GM19324 (cell line): ENCODE results near the gene PRIMA1.

ENCODE experiments used
- ATAC-seq: cut with Tn5 transposase; IDR thresholded peaks from one replicate; pipeline ENCODE4 v1.9.1; 2021; ENCODE audit warnings: mild to moderate bottlenecking, moderate library complexity; ENCODE audit not compliant: unreplicated experiment, low FRiP score

The PRIMA1 gene

GRCh38 chr14:93764211-93764659, 24.1 kb downstream of the PRIMA1 start:
- ATAC-seq = no peak

- ATAC-seq = no peak
Measured at GRCh38 chr14:93759719-93760307, 28.5 kb downstream of the PRIMA1 start.

GRCh38 chr14:93757206-93757605, 31.1 kb downstream of the PRIMA1 start:
- no peak for ATAC-seq

- no peak for ATAC-seq
Measured at GRCh38 chr14:93753647-93754046, 34.6 kb downstream of the PRIMA1 start.

- ATAC-seq = no peak
Measured at GRCh38 chr14:93752980-93753561, 35.2 kb downstream of the PRIMA1 start.

GRCh38 chr14:93751946-93752655, 36.2 kb downstream of the PRIMA1 start:
- no peak for ATAC-seq

GRCh38 chr14:93749076-93749420, 39.2 kb downstream of the PRIMA1 start:
- ATAC-seq = no peak

- no peak for ATAC-seq
Measured at GRCh38 chr14:93748208-93749075, 39.8 kb downstream of the PRIMA1 start.

- no peak for ATAC-seq
Measured at GRCh38 chr14:93747560-93747959, 40.7 kb downstream of the PRIMA1 start.

GRCh38 chr14:93747102-93747501, 41.2 kb downstream of the PRIMA1 start:
- ATAC-seq = no peak

- ATAC-seq = no peak
Measured at GRCh38 chr14:93745603-93746273, 42.5 kb downstream of the PRIMA1 start.

GRCh38 chr14:93744876-93745275, 43.4 kb downstream of the PRIMA1 start:
- ATAC-seq = no peak

- ATAC-seq = no peak
Measured at GRCh38 chr14:93744176-93744575, 44.1 kb downstream of the PRIMA1 start.

GRCh38 chr14:93743270-93744060, 44.8 kb downstream of the PRIMA1 start:
- no peak for ATAC-seq

- ATAC-seq = no peak
Measured at GRCh38 chr14:93742761-93743160, 45.5 kb downstream of the PRIMA1 start.

GRCh38 chr14:93741556-93742230, 46.6 kb downstream of the PRIMA1 start:
- no peak for ATAC-seq

- no peak for ATAC-seq
Measured at GRCh38 chr14:93737634-93738033, 50.7 kb downstream of the PRIMA1 start.

GRCh38 chr14:93736378-93737014, 51.8 kb downstream of the PRIMA1 start:
- ATAC-seq = no peak

GRCh38 chr14:93735206-93735605, 53.1 kb downstream of the PRIMA1 start:
- no peak for ATAC-seq
